Ishikawa (cell line): Measurements from ENCODE around the gene NRG2.

ENCODE experiments used
- CEBPB ChIP-seq: IDR thresholded peaks from 2 replicates; pipeline ENCODE4 v1.6.1; 2012
- CREB1 ChIP-seq: IDR thresholded peaks from 2 replicates; pipeline ENCODE4 v1.6.1; 2012; ENCODE audit warnings: low read depth
- EP300 ChIP-seq: IDR thresholded peaks from 2 replicates; pipeline ENCODE4 v1.6.1; 2012; ENCODE audit warnings: borderline replicate concordance
- FOXM1 ChIP-seq: IDR thresholded peaks from 2 replicates; pipeline ENCODE4 v1.6.1; 2012; ENCODE audit warnings: low read depth, borderline replicate concordance
- RAD21 ChIP-seq: IDR thresholded peaks from 2 replicates; pipeline ENCODE4 v1.6.1; 2012; ENCODE audit warnings: low read depth
- REST ChIP-seq: IDR thresholded peaks from 2 replicates; pipeline ENCODE4 v1.6.1; 2012; ENCODE audit warnings: low read depth, mild to moderate bottlenecking
- TAF1 ChIP-seq: IDR thresholded peaks from 2 replicates; pipeline ENCODE4 v1.6.1; 2012; ENCODE audit warnings: low read depth, mild to moderate bottlenecking
- TF ChIP-seq, protein P1 (sequence below): IDR thresholded peaks from 2 replicates; pipeline ENCODE4 v1.6.1; 2012

DNA sequence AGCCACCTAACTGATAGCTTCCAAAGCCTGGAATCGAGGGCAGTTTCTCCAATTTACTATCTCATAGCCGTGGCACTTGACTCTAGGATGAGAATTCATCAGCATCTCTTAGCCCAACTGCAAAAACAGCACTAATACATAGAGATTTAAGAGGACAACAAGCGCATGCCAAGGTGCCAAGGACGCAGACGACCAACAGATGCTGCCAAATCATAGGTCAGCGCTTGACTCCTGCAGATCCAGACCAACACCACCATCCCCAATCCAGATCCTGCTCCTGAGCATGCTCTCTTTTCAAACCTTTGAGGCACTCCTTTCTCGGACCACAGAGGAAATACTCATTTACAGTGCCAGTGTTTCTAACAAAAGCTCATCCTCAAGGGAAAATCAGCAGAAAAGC is 24.6 kb downstream of the NRG2 start:
- TF ChIP-seq TAF1 (no peak), EP300 (no peak), REST (no peak), CREB1 (no peak), RAD21 (no peak), FOXM1 (no peak), CEBPB (no peak)
- TF ChIP-seq, protein P1, sequence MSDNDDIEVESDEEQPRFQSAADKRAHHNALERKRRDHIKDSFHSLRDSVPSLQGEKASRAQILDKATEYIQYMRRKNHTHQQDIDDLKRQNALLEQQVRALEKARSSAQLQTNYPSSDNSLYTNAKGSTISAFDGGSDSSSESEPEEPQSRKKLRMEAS, result no peak
